Gastroesophageal sphincter (tissue), 4 donors: ENCODE results near the gene CNTRL. TPM values are rescaled to one million over a fixed set of nuclear protein-coding genes. Genes with fewer than 3 reads are reported as not detected.

Experiments
- ATAC-seq: fragments of 150-250 bp; one replicate; pipeline ENCODE4 v1.9.1; 2016; ENCODE audit warnings: mild to moderate bottlenecking, moderate library complexity
- H3K27ac ChIP-seq, 4 donors: fragments of 200-600 bp; sonication (generic) in 3 of 4; 1 replicate in 3 of 4; 2 replicates in 1 of 4; pipeline ENCODE4 v1.5.1; 2016 to 2019
- H3K27me3 ChIP-seq: fragments of 200-600 bp; sonication (generic); one replicate; pipeline ENCODE4 v1.5.1; 2019
- H3K36me3 ChIP-seq, 2 donors: fragments of 200-600 bp; sonication (generic); one replicate each; pipeline ENCODE4 v1.5.1; 2019; ENCODE audit warnings: control low read depth in 1 of 2
- H3K4me1 ChIP-seq, 3 donors: fragments of 200-600 bp; sonication (generic); 1 replicate in 2 of 3; 2 replicates in 1 of 3; pipeline ENCODE4 v1.5.1; 2016 to 2019; ENCODE audit warnings: control low read depth in 2 of 3
- H3K4me3 ChIP-seq, 2 donors: fragments of 200-600 bp; sonication (generic); one replicate each; pipeline ENCODE4 v1.5.1; 2019; ENCODE audit warnings: mild to moderate bottlenecking in 1 of 2, moderate library complexity in 1 of 2
- H3K9me3 ChIP-seq, 3 donors: fragments of 200-600 bp; sonication (generic); one replicate each; pipeline ENCODE4 v1.5.1; 2017 to 2019; ENCODE audit warnings: control low read depth in 2 of 3
- CTCF ChIP-seq, 4 experiments: fragments of 200-600 bp in 2 of 4; fragments of 450-650 bp in 2 of 4; sonication (generic) in 1 of 4; IDR thresholded peaks; one replicate each; pipeline ENCODE4 v1.5.1; 2017 to 2019; ENCODE audit warnings: antibody characterized with exemption in 4 of 4, mild to moderate bottlenecking in 2 of 4, moderate library complexity in 2 of 4
- EP300 ChIP-seq: sonication (generic); formaldehyde crosslinking; IDR thresholded peaks from one replicate; pipeline ENCODE4 v1.6.1; 2017; ENCODE audit warnings: antibody characterized with exemption, mild to moderate bottlenecking
- POLR2A ChIP-seq, 2 donors: fragments of 450-650 bp; IDR thresholded peaks; one replicate each; pipeline ENCODE4 v1.6.1; 2017; ENCODE audit warnings: antibody characterized with exemption in 2 of 2, mild to moderate bottlenecking in 2 of 2, moderate library complexity in 1 of 2
- POLR2AphosphoS5 ChIP-seq: sonication (generic); formaldehyde crosslinking; IDR thresholded peaks from one replicate; pipeline ENCODE4 v1.6.1; 2017; ENCODE audit warnings: antibody characterized with exemption
- WGBS, 2 donors: methylation state at CpG; one replicate each; pipeline ENCODE4 v1.1.5; 2018; ENCODE audit warnings: low coverage in 1 of 2; 5-methylcytosine and 5-hydroxymethylcytosine counted together
- total RNA-seq, 4 donors: library from RNA; depleted of rRNA; stranded (reverse); fragments of >200 nt; gene quantifications; one replicate each; pipeline ENCODE4 v1.1.0, GENCODE V29; 2016

The CNTRL gene
- total RNA-seq, 4 donors from 2014 or later = 7.3 to 18.7 (median 16.9) TPM

- TF ChIP-seq POLR2A (IDR thresholded peaks at IDR 0.05) (no peak), CTCF (IDR thresholded peaks at IDR 0.05) (no peak), EP300 (no peak), POLR2AphosphoS5 (no peak)
- Histone ChIP-seq H3K27ac (no peak overlapping the region), H3K36me3 (peaks cover 4 to 100% of the 10 kb centered on the region in 2 donors), H3K9me3 (no peaks in the 10 kb centered on the region), H3K4me3 (no peak overlapping the region), H3K27me3 (no peaks in the 10 kb centered on the region), H3K4me1 (no peaks in the 10 kb centered on the region)
- WGBS, 2 donors = 80 to 94% methylated on average over 2 of the region's 2 CpGs
- no peak for ATAC-seq
These were observed 69.0 kb downstream of the CNTRL start for GRCh38 chr9:121143771-121144170.

- 71 to 97% methylated on average over 1 to 2 of the region's 2 CpGs for WGBS, 2 donors
- H3K36me3 ChIP-seq = peaks cover 4 to 100% of the 10 kb centered on the region in 2 donors
- H3K4me1 ChIP-seq = no peaks in the 10 kb centered on the region
- no peaks in the 10 kb centered on the region for H3K27me3 ChIP-seq
- no peaks in the 10 kb centered on the region for H3K9me3 ChIP-seq
- TF ChIP-seq CTCF (IDR thresholded peaks at IDR 0.05) = no peak
- no peak for TF ChIP-seq POLR2AphosphoS5
- no peak for TF ChIP-seq POLR2A (IDR thresholded peaks at IDR 0.05)
- no peak for TF ChIP-seq EP300
- no peak for ATAC-seq
- no peak overlapping the region for H3K27ac ChIP-seq
- no peak overlapping the region for H3K4me3 ChIP-seq
These were observed 69.7 kb downstream of the CNTRL start for GRCh38 chr9:121144482-121144881.

- H3K27me3 ChIP-seq = no peaks in the 10 kb centered on the region
- H3K9me3 ChIP-seq = no peaks in the 10 kb centered on the region
- TF ChIP-seq POLR2AphosphoS5 (no peak), CTCF (IDR thresholded peaks at IDR 0.05) (no peak), POLR2A (IDR thresholded peaks at IDR 0.05) (no peak), EP300 (no peak)
- H3K27ac ChIP-seq = no peak overlapping the region
- no peaks in the 10 kb centered on the region for H3K4me1 ChIP-seq
- peaks cover 0 to 86% of the 10 kb centered on the region in 2 donors for H3K36me3 ChIP-seq
- ATAC-seq = no peak
- no peak overlapping the region for H3K4me3 ChIP-seq
- 43 to 80% methylated on average over 1 of the region's 2 CpGs for WGBS, 2 donors
These were observed 75.4 kb downstream of the CNTRL start for GRCh38 chr9:121150188-121150587.

GRCh38 chr9:121153642-121154041 lies 78.9 kb downstream of the CNTRL start:
- no peaks in the 10 kb centered on the region for H3K27me3 ChIP-seq
- peaks cover 3 to 79% of the 10 kb centered on the region in 2 donors for H3K36me3 ChIP-seq
- no peaks in the 10 kb centered on the region for H3K9me3 ChIP-seq
- no peak overlapping the region for H3K4me3 ChIP-seq
- WGBS, 2 donors = 60 to 75% methylated on average over 1 of the region's 1 CpG
- TF ChIP-seq POLR2AphosphoS5 = no peak
- no peak for TF ChIP-seq POLR2A (IDR thresholded peaks at IDR 0.05)
- no peak for TF ChIP-seq EP300
- no peak for TF ChIP-seq CTCF (IDR thresholded peaks at IDR 0.05)
- H3K27ac ChIP-seq = no peak overlapping the region
- no peak for ATAC-seq
- no peaks in the 10 kb centered on the region for H3K4me1 ChIP-seq

GRCh38 chr9:121154782-121155181 lies 80.0 kb downstream of the CNTRL start:
- no peak for ATAC-seq
- TF ChIP-seq POLR2AphosphoS5 (no peak), POLR2A (IDR thresholded peaks at IDR 0.05) (no peak), CTCF (IDR thresholded peaks at IDR 0.05) (no peak), EP300 (no peak)
- H3K27ac ChIP-seq = no peak overlapping the region
- no peaks in the 10 kb centered on the region for H3K27me3 ChIP-seq
- WGBS, 2 donors = 93 to 100% methylated on average over 4 to 6 of the region's 6 CpGs
- no peaks in the 10 kb centered on the region for H3K4me1 ChIP-seq
- H3K36me3 ChIP-seq = peaks cover 3 to 79% of the 10 kb centered on the region in 2 donors
- H3K4me3 ChIP-seq = no peak overlapping the region
- no peaks in the 10 kb centered on the region for H3K9me3 ChIP-seq
